Stimulated activated CD8-positive, alpha-beta memory T cell treated with anti-CD3 and anti-CD28 coated beads, Interleukin-7, amount 100 ng/mL, for 4 hours (primary cell): Measurements from ENCODE around the gene GRID1.

ENCODE experiments used
- DNase-seq, 2 donors: peaks; one replicate each; pipeline ENCODE4 v3.0.0-alpha.2; 2020; ENCODE audit warnings: low read depth in 2 of 2

GRID1 gene

GRCh38 chr10:85650791-85651496 lies 715.7 kb downstream of the GRID1 start:
- no peak for DNase-seq

GRCh38 chr10:85649461-85649860 lies 717.1 kb downstream of the GRID1 start:
- no peak for DNase-seq

GRCh38 chr10:85648279-85648754 lies 718.3 kb downstream of the GRID1 start:
- no peak for DNase-seq

- DNase-seq: no peak
These were observed 718.9 kb downstream of the GRID1 start for GRCh38 chr10:85647741-85648140.

- DNase-seq: no peak
These were observed 720.5 kb downstream of the GRID1 start for GRCh38 chr10:85645926-85646711.

- no peak for DNase-seq
These were observed 721.5 kb downstream of the GRID1 start for GRCh38 chr10:85645053-85645452.

GRCh38 chr10:85643845-85644525 lies 722.6 kb downstream of the GRID1 start:
- DNase-seq: no peak

GRCh38 chr10:85643171-85643844 lies 723.3 kb downstream of the GRID1 start:
- no peak for DNase-seq

- no peak for DNase-seq
These were observed 724.0 kb downstream of the GRID1 start for GRCh38 chr10:85642421-85643170.

- no peak for DNase-seq
These were observed 724.5 kb downstream of the GRID1 start for GRCh38 chr10:85642082-85642420.

- DNase-seq: no peak
These were observed 725.1 kb downstream of the GRID1 start for GRCh38 chr10:85641479-85642009.

GRCh38 chr10:85638797-85639196 lies 727.8 kb downstream of the GRID1 start:
- no peak for DNase-seq

- DNase-seq: no peak
These were observed 730.9 kb downstream of the GRID1 start for GRCh38 chr10:85635650-85636049.

GRCh38 chr10:85624511-85624910 lies 742.1 kb downstream of the GRID1 start:
- DNase-seq: no peak

- no peak for DNase-seq
These were observed 742.8 kb downstream of the GRID1 start for GRCh38 chr10:85623758-85624157.

- DNase-seq: no peak
These were observed 743.3 kb downstream of the GRID1 start for GRCh38 chr10:85623342-85623741.

GRCh38 chr10:85622425-85622824 lies 744.2 kb downstream of the GRID1 start:
- no peak for DNase-seq

- DNase-seq: no peak
These were observed 745.0 kb downstream of the GRID1 start for GRCh38 chr10:85621562-85621961.

- no peak for DNase-seq
These were observed 745.8 kb downstream of the GRID1 start for GRCh38 chr10:85620807-85621206.

- no peak for DNase-seq
These were observed 746.8 kb downstream of the GRID1 start for GRCh38 chr10:85619832-85620231.

GRCh38 chr10:85618841-85619240 lies 747.8 kb downstream of the GRID1 start:
- no peak for DNase-seq
